GM18868 (cell line): Measurements from ENCODE around the gene DLX1.
"Not testable (repeated sequence)": the region's sequence is repeated elsewhere in the genome, so short reads cannot be mapped to it uniquely, and the experiment has no call there.

ENCODE experiments used
- ATAC-seq: cut with Tn5 transposase; IDR thresholded peaks from one replicate; pipeline ENCODE4 v1.9.1; 2021; ENCODE audit warnings: mild to moderate bottlenecking, moderate library complexity; ENCODE audit not compliant: unreplicated experiment

The DLX1 gene

GRCh38 chr2:172063446-172063845, 21.9 kb upstream of the DLX1 start:
- ATAC-seq = no peak

DNA sequence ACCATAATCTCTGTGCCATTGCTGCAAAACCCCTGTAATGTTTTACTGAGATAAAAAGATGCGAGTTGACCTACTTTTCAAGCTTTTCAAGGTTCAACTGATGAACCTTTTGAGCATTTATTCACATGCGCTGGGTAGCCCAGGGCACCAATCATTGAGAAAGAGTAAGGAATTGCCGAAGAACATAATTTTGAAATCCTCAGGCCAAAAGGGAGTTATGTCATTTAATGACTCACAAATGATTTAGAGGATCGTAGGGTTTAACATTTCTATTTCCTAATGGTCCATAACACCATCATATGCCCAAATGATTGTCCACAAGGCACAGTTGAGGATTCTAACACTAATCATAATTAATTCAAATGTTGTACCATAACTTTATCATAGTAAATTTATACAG, 20.2 kb upstream of the DLX1 start:
- no peak for ATAC-seq

- no peak for ATAC-seq
These were observed 18.9 kb upstream of the DLX1 start for GRCh38 chr2:172066394-172066886.

- not testable (repeated sequence) for ATAC-seq
These were observed 17.4 kb upstream of the DLX1 start for GRCh38 chr2:172067905-172068304.

GRCh38 chr2:172070936-172071335, 14.4 kb upstream of the DLX1 start:
- ATAC-seq = no peak

GRCh38 chr2:172072303-172072702, 13.0 kb upstream of the DLX1 start:
- ATAC-seq = no peak

- no peak for ATAC-seq
These were observed 12.6 kb upstream of the DLX1 start for GRCh38 chr2:172072706-172073105.

GRCh38 chr2:172073518-172073917, 11.8 kb upstream of the DLX1 start:
- ATAC-seq = no peak

DNA sequence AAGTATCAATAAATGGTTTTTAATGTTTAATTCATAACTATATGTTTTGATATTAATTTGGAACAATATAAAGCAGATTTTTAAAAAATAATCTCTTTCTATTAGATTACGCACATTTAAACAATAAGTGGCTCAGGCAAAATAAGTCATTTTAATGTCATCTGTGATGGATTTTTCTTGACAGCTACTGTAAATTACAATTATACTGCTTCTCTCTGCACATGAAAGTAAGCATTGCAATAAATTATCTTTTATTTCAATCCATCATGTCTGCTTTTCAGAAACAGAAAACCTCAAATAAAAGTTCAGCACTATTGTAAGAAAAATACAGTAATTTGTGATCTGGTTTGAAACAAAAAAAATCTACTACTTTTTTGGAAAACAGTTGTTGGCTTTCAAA, 11.1 kb upstream of the DLX1 start:
- ATAC-seq = no peak

DNA sequence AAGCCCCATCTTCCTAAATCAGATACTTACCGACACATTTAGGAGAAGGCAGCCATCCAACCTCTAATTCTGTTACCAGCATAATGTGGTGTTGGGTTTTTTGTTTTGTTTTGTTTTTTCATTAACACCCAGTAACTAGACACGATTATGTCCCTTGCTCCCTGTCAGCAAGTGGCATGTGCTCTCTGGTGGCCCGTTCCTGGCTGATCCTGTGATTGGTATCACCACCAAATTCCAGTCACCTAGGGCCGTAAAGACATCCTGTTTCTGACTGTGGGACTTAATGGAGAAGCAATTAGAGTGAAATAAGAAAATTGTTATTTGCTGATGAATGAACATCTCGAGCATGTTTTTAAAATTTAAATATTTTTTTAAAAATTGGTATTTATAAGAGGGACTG, 5.9 kb upstream of the DLX1 start:
- ATAC-seq = no peak

- ATAC-seq = no peak
These were observed 5.3 kb upstream of the DLX1 start for GRCh38 chr2:172079838-172080640.

DNA sequence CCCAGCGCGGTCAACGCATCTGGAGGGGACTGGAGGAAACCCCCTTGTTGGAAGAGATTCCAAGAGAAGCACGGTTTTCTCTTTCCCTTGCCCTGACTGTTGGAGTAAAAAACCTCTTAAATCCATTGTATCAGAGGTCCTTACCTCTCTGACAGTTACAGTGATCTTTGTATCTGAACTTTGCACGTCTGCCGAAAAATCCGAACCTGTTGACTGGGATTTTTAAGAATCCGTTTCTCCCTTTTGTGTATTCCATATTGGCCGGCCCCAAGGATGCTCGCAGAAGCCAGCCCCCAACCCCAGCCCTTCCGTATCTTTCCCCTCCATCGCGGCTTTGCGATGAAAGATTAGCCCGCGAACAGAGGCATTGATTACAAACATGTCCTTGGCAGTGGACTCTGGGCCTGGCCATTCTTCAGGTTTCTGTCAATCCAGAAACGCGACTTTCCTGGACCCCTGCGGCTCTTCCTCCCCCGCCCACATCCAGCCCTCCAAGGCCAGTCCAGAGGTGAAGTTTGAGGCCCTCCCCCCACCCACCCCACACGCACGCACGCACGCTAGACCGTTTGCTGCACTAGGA, 4.6 kb upstream of the DLX1 start:
- no peak for ATAC-seq

DNA sequence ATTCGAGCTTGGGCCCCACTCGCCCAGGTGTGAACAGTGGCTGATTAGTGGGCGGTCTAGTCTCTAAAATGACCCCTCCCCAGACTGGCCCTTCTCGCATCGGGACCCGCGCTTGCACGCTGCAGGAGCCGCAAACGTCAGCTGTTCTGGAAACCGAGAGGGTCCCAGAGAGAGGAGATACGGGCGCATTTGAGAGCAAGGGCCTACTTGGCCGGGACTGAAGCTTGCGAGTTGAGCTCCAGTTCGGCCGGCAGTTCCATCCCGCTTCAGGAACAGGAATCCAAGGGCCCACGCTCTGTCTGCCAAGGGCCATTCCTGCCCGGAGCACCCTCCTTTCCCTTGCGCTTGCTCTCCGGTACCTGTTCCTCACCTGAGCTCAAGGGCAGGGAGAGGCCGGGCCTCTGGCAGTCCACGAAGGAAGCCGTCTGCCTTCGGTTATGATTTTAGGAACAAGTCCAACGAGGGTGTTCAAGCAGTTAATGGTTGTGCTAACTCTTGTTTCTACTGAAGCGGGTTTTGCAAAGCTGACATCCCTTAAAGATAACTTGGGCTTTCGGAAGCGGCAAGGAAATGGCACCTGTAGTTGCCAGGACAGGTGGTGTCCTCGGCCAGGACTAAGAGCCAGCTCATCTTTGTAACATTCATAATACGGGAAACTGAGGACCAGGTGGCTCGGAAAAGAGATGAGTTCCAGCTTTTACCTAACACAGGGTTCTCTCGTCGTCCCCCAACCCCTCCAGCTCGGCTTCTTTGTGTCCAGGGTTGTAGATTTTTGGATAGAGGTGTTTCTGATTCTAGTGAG, 3.9 kb upstream of the DLX1 start:
- ATAC-seq = no peak

DNA sequence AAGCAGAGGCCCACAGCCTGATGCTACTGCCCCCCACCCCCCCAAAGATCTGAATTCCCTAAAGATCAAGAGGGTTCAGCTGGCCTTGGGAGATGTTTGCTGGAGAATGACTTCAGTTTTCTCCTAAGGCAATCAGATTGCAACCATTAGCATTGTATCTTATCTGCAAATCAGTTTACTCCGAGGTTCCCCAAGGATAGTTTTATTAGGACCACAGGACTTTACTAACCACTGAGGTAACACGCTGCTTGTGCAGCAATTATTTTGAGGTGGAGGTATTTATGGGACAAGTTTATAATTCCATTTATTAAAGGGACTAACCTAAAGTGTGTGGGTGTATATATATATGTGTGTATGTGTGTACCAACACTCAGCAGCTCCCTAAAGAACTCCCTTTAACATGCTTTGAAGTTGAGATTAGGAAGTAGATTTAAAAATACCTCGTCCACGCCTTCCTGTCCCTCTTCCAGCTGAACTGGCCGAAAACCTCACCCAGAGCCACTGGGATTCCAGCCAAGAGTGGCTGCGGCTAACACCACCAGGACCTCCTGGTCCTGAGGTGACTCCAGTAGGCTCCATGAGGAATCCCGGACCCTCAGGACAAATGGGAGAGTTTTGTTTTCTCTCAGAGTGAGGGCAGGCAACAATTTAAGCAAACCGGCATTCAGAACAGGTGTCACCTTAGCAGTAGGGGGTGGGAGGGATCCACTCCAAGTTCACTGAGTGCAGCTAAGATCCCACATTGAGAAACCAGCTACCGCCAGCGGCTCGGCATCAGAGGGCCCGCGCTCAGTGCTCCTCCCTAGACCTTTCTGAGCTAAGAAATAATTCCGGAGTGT, 3.0 kb upstream of the DLX1 start:
- no peak for ATAC-seq

- ATAC-seq = no peak
These were observed 2.2 kb upstream of the DLX1 start for GRCh38 chr2:172082944-172083627.

GRCh38 chr2:172083628-172084394, 1.5 kb upstream of the DLX1 start:
- ATAC-seq = no peak

- ATAC-seq = peak; percentile 9
These were observed 987 bp upstream of the DLX1 start for GRCh38 chr2:172084395-172084644.

DNA sequence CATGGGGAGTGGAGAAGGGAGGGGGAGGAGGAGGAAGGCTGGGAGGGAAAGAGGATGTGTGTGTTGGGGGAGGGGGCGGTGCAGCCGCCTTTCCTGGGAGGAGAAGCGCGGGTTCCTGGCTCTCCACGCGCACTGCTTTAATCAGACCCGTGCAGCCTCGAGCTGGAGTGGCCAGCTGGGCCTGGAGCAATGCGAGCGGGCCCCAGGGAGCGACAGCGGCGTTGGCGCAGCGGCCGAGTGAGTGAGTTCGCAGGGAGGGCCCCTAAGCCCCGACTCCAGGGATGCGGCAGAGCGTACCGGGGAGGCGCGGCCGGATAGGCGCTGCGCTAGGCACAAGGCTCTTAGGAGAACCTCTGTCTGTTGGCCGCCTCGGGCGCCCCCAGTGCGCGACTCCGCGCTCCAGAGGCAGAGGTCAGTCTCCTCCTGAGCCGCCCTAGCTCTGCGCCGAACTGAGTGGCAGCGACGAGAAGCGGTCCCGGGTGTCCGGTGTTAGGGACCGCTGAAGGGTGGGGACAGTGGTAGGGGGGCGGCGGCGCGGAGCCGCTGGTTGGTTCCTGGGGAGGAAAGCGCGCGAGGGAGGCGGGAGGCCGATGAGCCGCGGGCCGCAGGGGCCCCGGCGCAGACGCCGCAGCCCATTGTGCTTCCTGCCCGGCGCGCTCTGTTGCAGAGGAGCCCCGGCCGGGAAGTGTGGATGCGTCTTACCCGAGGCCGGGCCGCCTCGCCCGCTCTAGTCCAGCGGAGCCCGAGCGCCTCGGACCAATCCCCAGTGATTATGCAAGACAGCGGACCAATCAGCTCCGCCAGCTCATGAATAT, 455 bp upstream of the DLX1 start:
- ATAC-seq = peak; percentile 85
